Measurements from ENCODE around the gene EYS.

EYS gene

GRCh38 chr6:65538644-65539043 lies 168.4 kb downstream of the EYS start:
- Histone ChIP-seq H3K27me3 (ENCODE audit: control insufficient read depth, insufficient read depth, low read length) (no peaks in the 10 kb centered on the region), H3K4me3 (ENCODE audit: low read depth, low read length) (no peak overlapping the region), H3K27ac (no peak overlapping the region), H3K4me2 (ENCODE audit: low read length) (no peak overlapping the region), H3K9ac (no peak overlapping the region), H3K4me1 (no peaks in the 10 kb centered on the region), H3K36me3 (ENCODE audit: control insufficient read depth, insufficient read depth, low read length) (no peaks in the 10 kb centered on the region), H3K79me2 (no peaks in the 10 kb centered on the region), H2AFZ (no peak overlapping the region), H3K9me3 (ENCODE audit: control insufficient read depth, low read length) (no peaks in the 10 kb centered on the region)
- no peak for TF ChIP-seq CTCF (IDR thresholded peaks at IDR 0.05)

DNA sequence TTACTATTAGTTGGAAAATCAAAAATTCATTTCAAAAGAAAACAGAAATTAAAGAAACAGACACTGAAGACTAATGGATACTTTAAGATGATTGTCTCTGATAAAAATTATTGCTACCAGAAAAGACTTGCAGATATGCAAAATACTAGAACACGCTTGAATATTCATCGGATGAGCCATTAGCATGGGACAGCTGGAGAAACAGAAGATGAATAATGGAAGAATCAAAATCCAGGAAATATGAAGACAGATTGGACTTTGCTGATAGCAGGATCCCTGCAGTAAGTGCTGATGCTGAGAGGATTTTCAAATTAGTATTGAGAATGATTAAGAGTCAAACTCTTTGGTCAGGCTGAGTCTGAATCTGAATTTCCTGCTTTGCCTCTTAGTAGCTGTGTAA lies 169.4 kb downstream of the EYS start:
- H3K36me3 ChIP-seq (ENCODE audit: control insufficient read depth, insufficient read depth, low read length) = no peaks in the 10 kb centered on the region
- no peaks in the 10 kb centered on the region for H3K9me3 ChIP-seq (ENCODE audit: control insufficient read depth, low read length)
- H3K27me3 ChIP-seq (ENCODE audit: control insufficient read depth, insufficient read depth, low read length) = no peaks in the 10 kb centered on the region
- no peak overlapping the region for H3K9ac ChIP-seq
- H3K27ac ChIP-seq = no peak overlapping the region
- TF ChIP-seq CTCF (IDR thresholded peaks at IDR 0.05) = no peak
- no peaks in the 10 kb centered on the region for H3K79me2 ChIP-seq
- H3K4me2 ChIP-seq (ENCODE audit: low read length) = no peak overlapping the region
- H2AFZ ChIP-seq = no peak overlapping the region
- no peaks in the 10 kb centered on the region for H3K4me1 ChIP-seq
- no peak overlapping the region for H3K4me3 ChIP-seq (ENCODE audit: low read depth, low read length)

GRCh38 chr6:65531533-65531932 lies 175.5 kb downstream of the EYS start:
- Histone ChIP-seq H3K4me1 (no peaks in the 10 kb centered on the region), H2AFZ (no peak overlapping the region), H3K4me3 (ENCODE audit: low read depth, low read length) (no peak overlapping the region), H3K79me2 (no peaks in the 10 kb centered on the region), H3K9ac (no peak overlapping the region), H3K36me3 (ENCODE audit: control insufficient read depth, insufficient read depth, low read length) (no peaks in the 10 kb centered on the region), H3K27ac (no peak overlapping the region), H3K4me2 (ENCODE audit: low read length) (no peak overlapping the region), H3K9me3 (ENCODE audit: control insufficient read depth, low read length) (no peaks in the 10 kb centered on the region), H3K27me3 (ENCODE audit: control insufficient read depth, insufficient read depth, low read length) (no peaks in the 10 kb centered on the region)
- TF ChIP-seq CTCF (IDR thresholded peaks at IDR 0.05) = no peak

GRCh38 chr6:65524232-65524631 lies 182.8 kb downstream of the EYS start:
- no peak overlapping the region for H3K9ac ChIP-seq
- H2AFZ ChIP-seq = no peak overlapping the region
- no peak overlapping the region for H3K4me3 ChIP-seq (ENCODE audit: low read depth, low read length)
- no peak overlapping the region for H3K4me2 ChIP-seq (ENCODE audit: low read length)
- H3K79me2 ChIP-seq = no peaks in the 10 kb centered on the region
- no peak overlapping the region for H3K27ac ChIP-seq
- no peaks in the 10 kb centered on the region for H3K36me3 ChIP-seq (ENCODE audit: control insufficient read depth, insufficient read depth, low read length)
- H3K27me3 ChIP-seq (ENCODE audit: control insufficient read depth, insufficient read depth, low read length) = no peaks in the 10 kb centered on the region
- no peaks in the 10 kb centered on the region for H3K4me1 ChIP-seq
- H3K9me3 ChIP-seq (ENCODE audit: control insufficient read depth, low read length) = no peaks in the 10 kb centered on the region
- TF ChIP-seq CTCF (IDR thresholded peaks at IDR 0.05) = no peak

DNA sequence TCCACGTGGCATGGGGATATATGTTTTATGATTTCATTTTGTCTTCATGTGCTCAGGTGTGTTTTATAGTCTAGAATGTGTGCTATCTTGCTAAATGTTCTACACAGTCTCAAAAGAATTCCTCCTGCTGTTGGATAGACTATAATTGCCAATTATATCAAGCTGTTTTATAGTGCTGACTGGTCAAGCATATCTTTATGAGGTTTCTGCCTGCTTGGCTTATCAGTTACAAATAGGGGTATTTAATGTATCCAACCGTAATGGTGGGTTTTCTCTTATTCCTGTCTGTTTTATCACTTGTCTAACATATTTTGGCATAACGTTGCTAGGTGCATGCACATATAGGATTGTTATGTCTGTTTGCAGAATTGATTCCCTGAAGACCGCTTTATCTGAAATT lies 201.3 kb downstream of the EYS start:
- Histone ChIP-seq H3K27me3 (ENCODE audit: control insufficient read depth, insufficient read depth, low read length) (no peaks in the 10 kb centered on the region), H3K27ac (no peak overlapping the region), H3K36me3 (ENCODE audit: control insufficient read depth, insufficient read depth, low read length) (no peaks in the 10 kb centered on the region), H3K4me1 (no peaks in the 10 kb centered on the region), H3K4me3 (ENCODE audit: low read depth, low read length) (no peak overlapping the region), H3K79me2 (no peaks in the 10 kb centered on the region), H3K9me3 (ENCODE audit: control insufficient read depth, low read length) (no peaks in the 10 kb centered on the region), H3K4me2 (ENCODE audit: low read length) (no peak overlapping the region), H3K9ac (no peak overlapping the region), H2AFZ (no peak overlapping the region)
- TF ChIP-seq CTCF (IDR thresholded peaks at IDR 0.05) = no peak

Measured in parathyroid adenoma (tissue), 2 donors.